Lower leg skin (tissue), 3 donors: ENCODE results near the gene ABCC8.

Source experiments
- CTCF ChIP-seq, 3 donors: fragments of 450-650 bp; IDR thresholded peaks; one replicate each; pipeline ENCODE4 v1.5.1; 2016; ENCODE audit warnings: antibody characterized with exemption in 3 of 3, mild to moderate bottlenecking in 3 of 3, moderate library complexity in 2 of 3
- POLR2A ChIP-seq, 2 donors: fragments of 450-650 bp; IDR thresholded peaks; one replicate each; pipeline ENCODE4 v1.6.1; 2016 to 2017; ENCODE audit warnings: antibody characterized with exemption in 2 of 2, mild to moderate bottlenecking in 1 of 2, moderate library complexity in 1 of 2

GRCh38 chr11:17375547-17375946 lies 101.1 kb downstream of the ABCC8 start:
- no peak for TF ChIP-seq CTCF (IDR thresholded peaks at IDR 0.05)
- no peak for TF ChIP-seq POLR2A (IDR thresholded peaks at IDR 0.05)
